Measurements from ENCODE around the gene PEDS1.
"Not testable (repeated sequence)": the region's sequence is repeated elsewhere in the genome, so short reads cannot be mapped to it uniquely, and the experiment has no call there.

PEDS1 gene

GRCh38 chr20:50153500-50154377 lies at the start of gene PEDS1:
PEDS1 (minus strand) TSS chr20:50153723; CDS start chr20:50153637, 86 bp downstream.
- peak; percentile 80 for DNase-seq

GRCh38 chr20:50202677-50203076 lies 49.2 kb upstream of the PEDS1 start:
- no peak for DNase-seq

- DNase-seq = not testable (repeated sequence)
Measured at GRCh38 chr20:50201710-50202109, 48.2 kb upstream of the PEDS1 start.

- DNase-seq = no peak
Measured at GRCh38 chr20:50200482-50201104, 47.1 kb upstream of the PEDS1 start.

- no peak for DNase-seq
Measured at GRCh38 chr20:50199703-50200102, 46.2 kb upstream of the PEDS1 start.

GRCh38 chr20:50198716-50199115 lies 45.2 kb upstream of the PEDS1 start:
- DNase-seq = no peak

GRCh38 chr20:50198180-50198666 lies 44.7 kb upstream of the PEDS1 start:
- no peak for DNase-seq

GRCh38 chr20:50197463-50198179 lies 44.1 kb upstream of the PEDS1 start:
- DNase-seq = no peak

GRCh38 chr20:50196896-50197295 lies 43.4 kb upstream of the PEDS1 start:
- no peak for DNase-seq

GRCh38 chr20:50196248-50196647 lies 42.7 kb upstream of the PEDS1 start:
- DNase-seq = no peak

GRCh38 chr20:50195524-50196120 lies 42.1 kb upstream of the PEDS1 start:
- no peak for DNase-seq

GRCh38 chr20:50194831-50195523 lies 41.5 kb upstream of the PEDS1 start:
- DNase-seq = no peak

GRCh38 chr20:50194422-50194830 lies 40.9 kb upstream of the PEDS1 start:
- DNase-seq = no peak

GRCh38 chr20:50193836-50194421 lies 40.4 kb upstream of the PEDS1 start:
- DNase-seq = no peak

- no peak for DNase-seq
Measured at GRCh38 chr20:50193199-50193835, 39.8 kb upstream of the PEDS1 start.

GRCh38 chr20:50192364-50193198 lies 39.1 kb upstream of the PEDS1 start:
- DNase-seq = peak; percentile 85

- DNase-seq = peak; percentile 65
Measured at GRCh38 chr20:50191544-50192363, 38.2 kb upstream of the PEDS1 start.

- peak; percentile 66 for DNase-seq
Measured at GRCh38 chr20:50191065-50191543, 37.6 kb upstream of the PEDS1 start.
